ENCODE measurements around the gene MMP21. TPM values are rescaled to one million over a fixed set of nuclear protein-coding genes. Genes with fewer than 3 reads are reported as not detected.

The MMP21 gene
- total RNA-seq, 1 experiment from 2014 or later = not detected

Other genes with a start within 250 kb of the MMP21 start
- gene TEX36, start 92.7 kb downstream of the MMP21 start, total RNA-seq (2014; rRNA removed; shearing (Covaris generic)) = not detected in 2 replicates
- 17.7 and 19.7 TPM in 2 replicates for gene EDRF1, start 56.1 kb downstream of the MMP21 start, total RNA-seq (2014; rRNA removed; shearing (Covaris generic))
- 65.9 and 71.2 TPM in 2 replicates for gene UROS, start 47.4 kb upstream of the MMP21 start, total RNA-seq (2014; rRNA removed; shearing (Covaris generic))
- gene BCCIP, start 47.7 kb upstream of the MMP21 start, total RNA-seq (2014; rRNA removed; shearing (Covaris generic)) = 116 and 123 TPM in 2 replicates
- gene DHX32, start 105.5 kb upstream of the MMP21 start, total RNA-seq (2014; rRNA removed; shearing (Covaris generic)) = 28.1 and 28.5 TPM in 2 replicates
- gene FANK1, start 120.7 kb upstream of the MMP21 start, total RNA-seq (2014; rRNA removed; shearing (Covaris generic)) = 2.0 and 3.1 TPM in 2 replicates